ENCODE data around the gene SYNE3. TPM values are rescaled to one million over a fixed set of nuclear protein-coding genes. Genes with fewer than 3 reads are reported as not detected.

Gene SYNE3
- total and polyA plus RNA-seq, 9 of the 15 experiments (the other 6 are each of a cell fraction or from before 2014, with no cell fraction given): 0.04 to 3.1 (median 0.55) TPM

DNA sequence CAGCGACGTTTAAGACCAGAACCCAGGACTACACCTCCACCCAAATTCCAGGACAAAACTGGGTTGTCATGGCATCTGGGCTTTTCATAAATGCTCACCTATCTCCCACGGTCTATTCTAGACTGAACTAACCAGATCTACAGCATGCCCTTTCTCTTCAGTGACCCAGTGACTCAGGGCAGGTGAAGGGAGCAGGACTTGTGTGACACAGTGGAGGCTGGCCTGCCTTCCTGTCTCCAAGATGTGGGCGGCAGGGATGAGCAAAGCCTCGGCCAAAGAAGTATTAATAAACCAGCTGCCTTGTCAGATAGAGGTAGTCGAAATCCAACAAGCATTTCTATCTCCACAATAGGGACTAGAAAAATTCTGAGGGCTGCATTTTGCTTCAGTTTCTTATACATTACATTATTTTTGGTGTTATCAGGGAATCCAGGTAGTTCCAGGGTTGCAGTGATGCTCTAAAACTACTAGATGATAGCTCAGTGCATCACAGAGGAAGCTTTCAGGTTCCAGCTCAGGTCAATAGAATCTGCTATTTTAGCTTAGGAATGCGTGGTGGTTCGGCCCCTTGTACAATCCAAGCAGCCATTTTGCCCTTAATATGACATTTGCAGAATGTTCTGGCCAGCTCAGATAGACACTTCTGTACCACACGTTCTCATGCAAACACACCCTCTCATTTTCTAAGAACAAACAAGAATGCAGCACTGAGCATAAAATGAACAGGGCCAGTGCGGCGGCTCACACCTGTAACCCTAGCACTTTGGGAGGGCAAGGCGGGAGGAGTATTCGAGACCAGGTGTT, 14.2 kb upstream of the SYNE3 start:
- in situ Hi-C loops (cut with MboI): no loop called here
- no peaks in the 10 kb centered on the region for H3K27me3 ChIP-seq (ENCODE audit: control insufficient read depth in 2 of 2, insufficient read depth in 2 of 2, low read length in 2 of 2)
- POLR2A ChIA-PET: interaction anchor here (0.7 kb wide), 1 partner anchor 12 kb away, joined by 3 read pairs; no protein-coding TSS in a partner anchor

More for the DNA sequence above, 14.2 kb upstream of the SYNE3 start:
- ATAC-seq (no peak), FAIRE-seq (peak; percentile 72), DNase-seq (ENCODE audit: extremely low read depth in 1 of 4, low spot score in 3 of 4) (peak in 2 of 4 experiments; percentile 28 to 54)
- Histone ChIP-seq H3K79me2 (ENCODE audit: control insufficient read depth, insufficient read depth, low read length) (peaks cover 61% of the 10 kb centered on the region), H3K9ac (ENCODE audit: insufficient read depth in 1 of 2, low read depth in 2 of 2, low read length in 2 of 2) (no peak overlapping the region), H3K4me2 (ENCODE audit: insufficient read depth, low read length) (peak overlapping the region; percentile 100), H3K4me1 (replicated peaks in 1 of 2; ENCODE audit: control insufficient read depth in 2 of 2, insufficient read depth in 2 of 2, low read length in 2 of 2) (peaks cover 5 to 34% of the 10 kb centered on the region in 2 experiments; a peak in 4 of 5 replicates), H3K4me3 (no peak overlapping the region), H3K27ac (ENCODE audit: extremely low read depth, low read depth, low read length) (peak overlapping the region; percentile 42), H3K36me3 (ENCODE audit: control insufficient read depth, insufficient read depth, low read length) (peaks cover 34% of the 10 kb centered on the region; the same call in 2 of the 3 replicates), H2AFZ (ENCODE audit: low read depth, low read length) (no peak overlapping the region), H3K9me3 (replicated peaks; ENCODE audit: control insufficient read depth, insufficient read depth, low read depth, low read length) (no peaks in the 10 kb centered on the region), H4K20me1 (replicated peaks; ENCODE audit: control insufficient read depth, insufficient read depth, low read length) (peaks cover 6% of the 10 kb centered on the region; the same call in 1 of the 2 replicates), H3K9me1 (ENCODE audit: control insufficient read depth, insufficient read depth, low read length) (no peaks in the 10 kb centered on the region)
- BruUV-seq (replicated peaks): no TSS peak
- CTCF ChIA-PET (ENCODE audit: low intra/inter-chr PET ratio): no interaction called here
- intact Hi-C loops (cut with micrococcal nuclease): no loop called here
- TF ChIP-seq YY1 (IDR thresholded peaks at IDR 0.05; ENCODE audit: borderline replicate concordance in 1 of 3, control insufficient read depth in 1 of 3, extremely low read depth in 1 of 3, insufficient read depth in 3 of 3, insufficient read length in 1 of 3, insufficient replicate concordance in 2 of 3, low read depth in 1 of 3, low read length in 2 of 3) (peak in 1 of 3 experiments; percentile 11), POLR3A (IDR thresholded peaks at IDR 0.05; ENCODE audit: borderline replicate concordance, extremely low read depth, insufficient read depth, insufficient read length) (no peak), CBFA2T3 (IDR thresholded peaks at IDR 0.05) (peak; percentile 16; the same call in 1 of the 2 replicates), EGR1 (conservative IDR thresholded peaks at IDR 0.05) (peak; percentile 65), HEY1 (CRISPR knock-in tag; IDR thresholded peaks at IDR 0.05; ENCODE audit: borderline replicate concordance) (no peak), NUFIP1 (IDR thresholded peaks at IDR 0.05; ENCODE audit: partially characterized antibody) (no peak)
- TF ChIP-seq, protein P1, sequence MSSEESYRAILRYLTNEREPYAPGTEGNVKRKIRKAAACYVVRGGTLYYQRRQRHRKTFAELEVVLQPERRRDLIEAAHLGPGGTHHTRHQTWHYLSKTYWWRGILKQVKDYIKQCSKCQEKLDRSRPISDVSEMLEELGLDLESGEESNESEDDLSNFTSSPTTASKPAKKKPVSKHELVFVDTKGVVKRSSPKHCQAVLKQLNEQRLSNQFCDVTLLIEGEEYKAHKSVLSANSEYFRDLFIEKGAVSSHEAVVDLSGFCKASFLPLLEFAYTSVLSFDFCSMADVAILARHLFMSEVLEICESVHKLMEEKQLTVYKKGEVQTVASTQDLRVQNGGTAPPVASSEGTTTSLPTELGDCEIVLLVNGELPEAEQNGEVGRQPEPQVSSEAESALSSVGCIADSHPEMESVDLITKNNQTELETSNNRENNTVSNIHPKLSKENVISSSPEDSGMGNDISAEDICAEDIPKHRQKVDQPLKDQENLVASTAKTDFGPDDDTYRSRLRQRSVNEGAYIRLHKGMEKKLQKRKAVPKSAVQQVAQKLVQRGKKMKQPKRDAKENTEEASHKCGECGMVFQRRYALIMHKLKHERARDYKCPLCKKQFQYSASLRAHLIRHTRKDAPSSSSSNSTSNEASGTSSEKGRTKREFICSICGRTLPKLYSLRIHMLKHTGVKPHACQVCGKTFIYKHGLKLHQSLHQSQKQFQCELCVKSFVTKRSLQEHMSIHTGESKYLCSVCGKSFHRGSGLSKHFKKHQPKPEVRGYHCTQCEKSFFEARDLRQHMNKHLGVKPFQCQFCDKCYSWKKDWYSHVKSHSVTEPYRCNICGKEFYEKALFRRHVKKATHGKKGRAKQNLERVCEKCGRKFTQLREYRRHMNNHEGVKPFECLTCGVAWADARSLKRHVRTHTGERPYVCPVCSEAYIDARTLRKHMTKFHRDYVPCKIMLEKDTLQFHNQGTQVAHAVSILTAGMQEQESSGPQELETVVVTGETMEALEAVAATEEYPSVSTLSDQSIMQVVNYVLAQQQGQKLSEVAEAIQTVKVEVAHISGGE (CRISPR knock-in tag; IDR thresholded peaks at IDR 0.05): peak in 1 of 3 experiments; percentile 77; a peak in 1 of 6 replicates
- 59% methylated on average over 11 of the region's 13 CpGs for WGBS (ENCODE audit: insufficient coverage, low coverage, missing lambda C conversion rate)
